ENCODE data around the gene PRICKLE3.

DNA sequence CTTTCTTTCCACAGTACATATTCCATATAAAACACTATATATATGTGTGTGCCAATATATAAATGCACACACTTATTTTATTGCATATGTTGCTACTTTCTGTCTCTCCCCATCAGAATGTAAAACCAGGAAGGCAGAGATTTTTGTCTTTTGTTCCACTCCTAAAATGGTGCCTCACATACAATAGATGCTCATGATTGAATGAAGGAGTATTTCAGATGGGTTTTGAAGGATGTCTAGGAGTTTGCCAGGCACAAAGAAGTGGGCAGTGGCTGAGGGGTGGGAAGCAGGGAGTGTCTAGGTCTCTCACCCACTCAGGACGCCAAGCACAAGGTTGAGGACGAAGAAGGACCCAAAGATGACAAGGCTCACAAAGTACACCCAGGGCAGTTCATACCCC is 41.6 kb upstream of the PRICKLE3 start:
- TF ChIP-seq, protein P1, sequence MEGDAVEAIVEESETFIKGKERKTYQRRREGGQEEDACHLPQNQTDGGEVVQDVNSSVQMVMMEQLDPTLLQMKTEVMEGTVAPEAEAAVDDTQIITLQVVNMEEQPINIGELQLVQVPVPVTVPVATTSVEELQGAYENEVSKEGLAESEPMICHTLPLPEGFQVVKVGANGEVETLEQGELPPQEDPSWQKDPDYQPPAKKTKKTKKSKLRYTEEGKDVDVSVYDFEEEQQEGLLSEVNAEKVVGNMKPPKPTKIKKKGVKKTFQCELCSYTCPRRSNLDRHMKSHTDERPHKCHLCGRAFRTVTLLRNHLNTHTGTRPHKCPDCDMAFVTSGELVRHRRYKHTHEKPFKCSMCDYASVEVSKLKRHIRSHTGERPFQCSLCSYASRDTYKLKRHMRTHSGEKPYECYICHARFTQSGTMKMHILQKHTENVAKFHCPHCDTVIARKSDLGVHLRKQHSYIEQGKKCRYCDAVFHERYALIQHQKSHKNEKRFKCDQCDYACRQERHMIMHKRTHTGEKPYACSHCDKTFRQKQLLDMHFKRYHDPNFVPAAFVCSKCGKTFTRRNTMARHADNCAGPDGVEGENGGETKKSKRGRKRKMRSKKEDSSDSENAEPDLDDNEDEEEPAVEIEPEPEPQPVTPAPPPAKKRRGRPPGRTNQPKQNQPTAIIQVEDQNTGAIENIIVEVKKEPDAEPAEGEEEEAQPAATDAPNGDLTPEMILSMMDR (IDR thresholded peaks at IDR 0.05; ENCODE audit: low read length) = no peak
- TF ChIP-seq EZH2 (IDR thresholded peaks at IDR 0.05; ENCODE audit: borderline replicate concordance, low read length) = no peak

Measured in OCI-LY1 (cell line).